IPS-20b (cell line): ENCODE data around the gene TOX2.

Experiments
- H3K27ac ChIP-seq: one replicate; pipeline ENCODE4 v1.5.1; 2013; ENCODE audit warnings: low read length
- H3K27me3 ChIP-seq: 2 replicates; pipeline ENCODE4 v1.6.1; 2013; ENCODE audit warnings: mild to moderate bottlenecking, low read length, inconsistent platforms; ENCODE audit not compliant: insufficient read depth
- H3K36me3 ChIP-seq: 2 replicates; pipeline ENCODE4 v1.6.1; 2013; ENCODE audit warnings: low read depth, mild to moderate bottlenecking, inconsistent platforms, low read length, moderate library complexity; ENCODE audit not compliant: insufficient read depth
- H3K4me1 ChIP-seq: 2 replicates; pipeline ENCODE4 v1.6.1; 2013; ENCODE audit warnings: mild to moderate bottlenecking, control low read depth, inconsistent platforms, low read length, moderate library complexity; ENCODE audit not compliant: insufficient read depth
- H3K4me3 ChIP-seq: 2 replicates; pipeline ENCODE4 v1.5.1; 2013; ENCODE audit warnings: mild to moderate bottlenecking, low read length, inconsistent platforms
- H3K9ac ChIP-seq: 2 replicates; pipeline ENCODE4 v1.6.1; 2013; ENCODE audit warnings: low read depth, mild to moderate bottlenecking, inconsistent platforms, low read length, moderate library complexity
- H3K9me3 ChIP-seq: 2 replicates; pipeline ENCODE4 v1.6.1; 2013; ENCODE audit warnings: mild to moderate bottlenecking, low read depth, low read length, inconsistent platforms; ENCODE audit not compliant: insufficient read depth

TOX2 gene

GRCh38 chr20:44011251-44011940 lies 96.7 kb downstream of the TOX2 start:
- H3K4me3 ChIP-seq, result no peak overlapping the region
- no peak overlapping the region for H3K27ac ChIP-seq
- H3K4me1 ChIP-seq, result no peaks in the 10 kb centered on the region
- no peaks in the 10 kb centered on the region for H3K27me3 ChIP-seq
- no peaks in the 10 kb centered on the region for H3K36me3 ChIP-seq
- H3K9me3 ChIP-seq, result no peaks in the 10 kb centered on the region
- H3K9ac ChIP-seq, result no peak overlapping the region

GRCh38 chr20:44012466-44013226 lies 98.0 kb downstream of the TOX2 start:
- H3K27me3 ChIP-seq, result no peaks in the 10 kb centered on the region
- no peaks in the 10 kb centered on the region for H3K9me3 ChIP-seq
- no peaks in the 10 kb centered on the region for H3K4me1 ChIP-seq
- H3K36me3 ChIP-seq, result no peaks in the 10 kb centered on the region
- no peak overlapping the region for H3K9ac ChIP-seq
- H3K4me3 ChIP-seq, result no peak overlapping the region
- H3K27ac ChIP-seq, result no peak overlapping the region

GRCh38 chr20:44014807-44015732 lies 100.4 kb downstream of the TOX2 start:
- no peaks in the 10 kb centered on the region for H3K27me3 ChIP-seq
- H3K27ac ChIP-seq, result no peak overlapping the region
- no peaks in the 10 kb centered on the region for H3K4me1 ChIP-seq
- H3K36me3 ChIP-seq, result no peaks in the 10 kb centered on the region
- H3K4me3 ChIP-seq, result no peak overlapping the region
- no peak overlapping the region for H3K9ac ChIP-seq
- no peaks in the 10 kb centered on the region for H3K9me3 ChIP-seq

- Histone ChIP-seq H3K4me3 (no peak overlapping the region), H3K9me3 (no peaks in the 10 kb centered on the region), H3K27ac (no peak overlapping the region), H3K36me3 (no peaks in the 10 kb centered on the region), H3K4me1 (0 out of 2 replicates have a peak, but pooled peaks cover 3% of the 10 kb centered on the region), H3K27me3 (no peaks in the 10 kb centered on the region), H3K9ac (no peak overlapping the region)
These were observed 101.1 kb downstream of the TOX2 start for GRCh38 chr20:44015733-44016103.

- H3K4me3 ChIP-seq, result no peak overlapping the region
- 0 out of 2 replicates have a peak, but pooled peaks cover 4% of the 10 kb centered on the region for H3K4me1 ChIP-seq
- no peaks in the 10 kb centered on the region for H3K9me3 ChIP-seq
- H3K36me3 ChIP-seq, result no peaks in the 10 kb centered on the region
- no peaks in the 10 kb centered on the region for H3K27me3 ChIP-seq
- H3K9ac ChIP-seq, result no peak overlapping the region
- H3K27ac ChIP-seq, result no peak overlapping the region
These were observed 101.9 kb downstream of the TOX2 start for GRCh38 chr20:44016525-44016924.

- no peak overlapping the region for H3K4me3 ChIP-seq
- H3K9ac ChIP-seq, result no peak overlapping the region
- no peaks in the 10 kb centered on the region for H3K9me3 ChIP-seq
- no peaks in the 10 kb centered on the region for H3K36me3 ChIP-seq
- no peak overlapping the region for H3K27ac ChIP-seq
- 0 out of 2 replicates have a peak, but pooled peaks cover 4% of the 10 kb centered on the region for H3K4me1 ChIP-seq
- H3K27me3 ChIP-seq, result no peaks in the 10 kb centered on the region
These were observed 102.6 kb downstream of the TOX2 start for GRCh38 chr20:44017211-44017610.

- H3K4me1 ChIP-seq, result 0 out of 2 replicates have a peak, but pooled peaks cover 4% of the 10 kb centered on the region
- no peak overlapping the region for H3K4me3 ChIP-seq
- H3K9ac ChIP-seq, result no peak overlapping the region
- H3K36me3 ChIP-seq, result no peaks in the 10 kb centered on the region
- H3K9me3 ChIP-seq, result no peaks in the 10 kb centered on the region
- no peaks in the 10 kb centered on the region for H3K27me3 ChIP-seq
- no peak overlapping the region for H3K27ac ChIP-seq
These were observed 103.2 kb downstream of the TOX2 start for GRCh38 chr20:44017905-44018258.

GRCh38 chr20:44018259-44018941 lies 103.7 kb downstream of the TOX2 start:
- Histone ChIP-seq H3K4me1 (0 out of 2 replicates have a peak, but pooled peaks cover 4% of the 10 kb centered on the region), H3K9me3 (no peaks in the 10 kb centered on the region), H3K9ac (no peak overlapping the region), H3K27me3 (no peaks in the 10 kb centered on the region), H3K4me3 (no peak overlapping the region), H3K27ac (no peak overlapping the region), H3K36me3 (no peaks in the 10 kb centered on the region)

- Histone ChIP-seq H3K36me3 (no peaks in the 10 kb centered on the region), H3K9ac (no peak overlapping the region), H3K27ac (no peak overlapping the region), H3K4me3 (no peak overlapping the region), H3K4me1 (0 out of 2 replicates have a peak, but pooled peaks cover 4% of the 10 kb centered on the region), H3K27me3 (no peaks in the 10 kb centered on the region), H3K9me3 (no peaks in the 10 kb centered on the region)
These were observed 104.4 kb downstream of the TOX2 start for GRCh38 chr20:44018942-44019637.

- no peaks in the 10 kb centered on the region for H3K27me3 ChIP-seq
- H3K9ac ChIP-seq, result no peak overlapping the region
- no peak overlapping the region for H3K27ac ChIP-seq
- H3K4me3 ChIP-seq, result no peak overlapping the region
- H3K36me3 ChIP-seq, result no peaks in the 10 kb centered on the region
- 0 out of 2 replicates have a peak, but pooled peaks cover 4% of the 10 kb centered on the region for H3K4me1 ChIP-seq
- H3K9me3 ChIP-seq, result no peaks in the 10 kb centered on the region
These were observed 105.1 kb downstream of the TOX2 start for GRCh38 chr20:44019638-44020335.
